Stomach (tissue), 9 donors: ENCODE results near the gene PLPPR2. TPM values are rescaled to one million over a fixed set of nuclear protein-coding genes. Genes with fewer than 3 reads are reported as not detected.
A peak's percentile ranks its signal among the peaks of the same experiment; 100 is the strongest.

ENCODE experiments used
- DNase-seq, 2 donors: peaks; one replicate each; pipeline versions ENCODE4 v3.0.0 to v3.0.0-alpha.2; 2013 to 2019
- H3K27ac ChIP-seq, 5 donors: fragments of 200-600 bp in 4 of 5; sonication (generic) in 4 of 5; one replicate each; pipeline ENCODE4 v1.5.1; 2013 to 2019; ENCODE audit warnings: mild to moderate bottlenecking in 1 of 5, moderate library complexity in 1 of 5
- H3K27me3 ChIP-seq, 3 donors: fragments of 200-600 bp; sonication (generic); one replicate each; pipeline ENCODE4 v1.5.1; 2017 to 2019; ENCODE audit warnings: mixed run types in 1 of 3
- H3K36me3 ChIP-seq, 4 donors: fragments of 200-600 bp; sonication (generic); 1 replicate in 3 of 4; 2 replicates in 1 of 4; pipeline ENCODE4 v1.5.1; 2016 to 2019
- H3K4me1 ChIP-seq, 4 donors: fragments of 200-600 bp; sonication (generic); one replicate each; pipeline ENCODE4 v1.5.1; 2016 to 2019
- H3K4me3 ChIP-seq, 4 donors: fragments of 200-600 bp; sonication (generic) in 3 of 4; one replicate each; pipeline ENCODE4 v1.5.1; 2016 to 2019; ENCODE audit warnings: mild to moderate bottlenecking in 1 of 4
- H3K9me3 ChIP-seq, 4 donors: fragments of 200-600 bp; sonication (generic); one replicate each; pipeline ENCODE4 v1.5.1; 2016 to 2019
- EP300 ChIP-seq: sonication (generic); formaldehyde crosslinking; IDR thresholded peaks from one replicate; pipeline ENCODE4 v1.6.1; 2017; ENCODE audit warnings: antibody characterized with exemption
- POLR2A ChIP-seq, 4 donors: fragments of 450-650 bp; IDR thresholded peaks; one replicate each; pipeline ENCODE4 v1.6.1; 2016; ENCODE audit warnings: antibody characterized with exemption in 4 of 4, control low read depth in 2 of 4, mild to moderate bottlenecking in 1 of 4, moderate library complexity in 1 of 4
- POLR2AphosphoS5 ChIP-seq, 3 donors: sonication (generic); formaldehyde crosslinking; IDR thresholded peaks; one replicate each; pipeline ENCODE4 v1.6.1; 2016; ENCODE audit warnings: antibody characterized with exemption in 3 of 3
- WGBS, 5 donors: extraction: QIAGEN DNeasy Blood & Tissue Kit in 3 of 5; methylation state at CpG; one replicate each; pipeline versions ENCODE4 v1.1.5 to v1.1.7; 2013 to 2018; 5-methylcytosine and 5-hydroxymethylcytosine counted together
- intact Hi-C: fragments of 100-400 bp; cut with DNase I; formaldehyde crosslinking; loops from one replicate; pipeline ENCODE4 v1.15.1; 2023; ENCODE audit warnings: low total_unique reads
- polyA plus RNA-seq, 3 donors: library from polyadenylated mRNA; stranded (reverse); fragments of 200-250 nt; gene quantifications; one replicate each; pipeline ENCODE4 v1.2.3, GENCODE V29; 2013
- total RNA-seq, 5 donors: library from RNA; depleted of rRNA; stranded (reverse); fragments of >200 nt; gene quantifications; one replicate each; pipeline versions ENCODE4 v1.1.0 to v1.2.3, GENCODE V29; 2014 to 2016
- TF ChIP-seq, protein P1 (sequence below), 7 experiments: fragments of 450-650 bp in 4 of 7; fragments of 200-600 bp in 3 of 7; sonication (generic) in 3 of 7; IDR thresholded peaks; one replicate each; pipeline ENCODE4 v1.5.1; 2016 to 2019; ENCODE audit warnings: antibody characterized with exemption in 7 of 7, control low read depth in 2 of 7, mild to moderate bottlenecking in 1 of 7
- donor health status: healthy with polysubstance abuse.
- donor health status: Bipolar disorder and iron deficiency.
- donor health status: healthy.

Gene PLPPR2
- total and polyA plus RNA-seq, 8 donors = 6.1 to 364 (median 9.8) TPM

- DNase-seq = peak in 1 of 2 donors; percentile 24
- intact Hi-C loops = no loop called here
- Histone ChIP-seq H3K36me3 (peaks cover 0 to 23% (median 20%) of the 10 kb centered on the region in 4 donors), H3K27me3 (no peaks in the 10 kb centered on the region), H3K27ac (peak overlapping the region in 4 of 5 donors; percentile 96 to 99 (median 96)), H3K4me3 (peak overlapping the region; percentile 40 to 67 (median 60)), H3K4me1 (peaks cover 34 to 48% (median 46%) of the 10 kb centered on the region in 4 donors), H3K9me3 (no peaks in the 10 kb centered on the region)
- 22 to 30% (median 26%) methylated on average over 11 of the region's 11 CpGs for WGBS, 5 donors
- TF ChIP-seq, protein P1, sequence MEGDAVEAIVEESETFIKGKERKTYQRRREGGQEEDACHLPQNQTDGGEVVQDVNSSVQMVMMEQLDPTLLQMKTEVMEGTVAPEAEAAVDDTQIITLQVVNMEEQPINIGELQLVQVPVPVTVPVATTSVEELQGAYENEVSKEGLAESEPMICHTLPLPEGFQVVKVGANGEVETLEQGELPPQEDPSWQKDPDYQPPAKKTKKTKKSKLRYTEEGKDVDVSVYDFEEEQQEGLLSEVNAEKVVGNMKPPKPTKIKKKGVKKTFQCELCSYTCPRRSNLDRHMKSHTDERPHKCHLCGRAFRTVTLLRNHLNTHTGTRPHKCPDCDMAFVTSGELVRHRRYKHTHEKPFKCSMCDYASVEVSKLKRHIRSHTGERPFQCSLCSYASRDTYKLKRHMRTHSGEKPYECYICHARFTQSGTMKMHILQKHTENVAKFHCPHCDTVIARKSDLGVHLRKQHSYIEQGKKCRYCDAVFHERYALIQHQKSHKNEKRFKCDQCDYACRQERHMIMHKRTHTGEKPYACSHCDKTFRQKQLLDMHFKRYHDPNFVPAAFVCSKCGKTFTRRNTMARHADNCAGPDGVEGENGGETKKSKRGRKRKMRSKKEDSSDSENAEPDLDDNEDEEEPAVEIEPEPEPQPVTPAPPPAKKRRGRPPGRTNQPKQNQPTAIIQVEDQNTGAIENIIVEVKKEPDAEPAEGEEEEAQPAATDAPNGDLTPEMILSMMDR (IDR thresholded peaks at IDR 0.05) = no peak
- TF ChIP-seq POLR2A (IDR thresholded peaks at IDR 0.05) = no peak
- no peak for TF ChIP-seq EP300
- no peak for TF ChIP-seq POLR2AphosphoS5 (IDR thresholded peaks at IDR 0.05)
Observed at GRCh38 chr19:11373885-11374432, 18.7 kb downstream of the PLPPR2 start.

DNA sequence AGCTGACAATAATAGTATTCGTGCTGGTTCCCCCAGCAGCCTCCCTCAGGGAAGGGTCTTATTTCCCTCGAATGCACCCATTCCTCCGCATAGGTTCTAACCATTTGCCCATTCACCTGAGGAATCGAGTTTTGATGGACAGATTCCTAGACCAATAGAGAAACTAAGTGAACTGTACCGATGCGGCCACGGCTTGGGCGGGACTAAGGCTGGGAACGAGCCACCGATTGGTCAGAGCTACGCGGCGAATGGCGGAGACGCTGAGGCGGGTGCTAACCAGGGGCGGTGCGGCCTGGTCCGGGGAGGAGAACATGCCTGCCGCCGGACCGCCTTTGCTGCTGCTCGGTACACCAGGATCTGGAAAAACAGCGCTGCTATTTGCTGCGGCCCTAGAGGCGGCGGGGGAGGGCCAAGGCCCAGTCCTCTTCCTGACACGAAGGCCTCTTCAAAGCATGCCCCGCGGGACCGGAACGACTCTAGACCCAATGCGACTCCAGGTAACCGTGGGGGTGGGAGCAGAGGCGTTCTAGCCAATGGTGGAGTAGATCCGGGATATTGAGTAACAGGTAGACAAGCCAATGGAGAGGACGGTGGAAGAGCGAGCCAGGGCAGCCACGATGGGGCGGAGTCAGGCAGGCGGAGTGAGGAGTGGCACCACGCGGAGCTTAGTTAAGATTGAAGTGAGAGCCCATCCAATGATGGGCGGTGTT, 19.4 kb downstream of the PLPPR2 start, which contains the start of gene SWSAP1:
SWSAP1 (plus strand) TSS at position 234 of the 710 bp plus-strand sequence; CDS start at position 249, 15 bp downstream.
- H3K36me3 ChIP-seq = peaks cover 0 to 17% (median 13%) of the 10 kb centered on the region in 4 donors
- H3K4me3 ChIP-seq = peak within 1 kb of the TSS; percentile 40 to 67 (median 60)
- no peaks in the 10 kb centered on the region for H3K9me3 ChIP-seq
- H3K27ac ChIP-seq = peak within 1 kb of the TSS; percentile 92 to 99 (median 96)
- TF ChIP-seq, protein P1 (IDR thresholded peaks at IDR 0.05) = peak in 1 of 7 experiments; percentile 8
- TF ChIP-seq POLR2A (IDR thresholded peaks at IDR 0.05) = peak in 1 of 4 donors; percentile 10
- no peak for TF ChIP-seq EP300
- peak; percentile 3 to 58 (median 44) for TF ChIP-seq POLR2AphosphoS5 (IDR thresholded peaks at IDR 0.05)
- WGBS, 5 donors = 0 to 1% (median 1%) methylated on average over 24 to 44 of the region's 44 CpGs
- intact Hi-C loops = loop anchor here (5.0 kb wide), 1 partner anchor 58 kb away; no protein-coding TSS in a partner anchor
- H3K4me1 ChIP-seq = peaks cover 34 to 52% (median 47%) of the 10 kb centered on the region in 4 donors
- DNase-seq = peak; percentile 98 to 100
- H3K27me3 ChIP-seq = no peaks in the 10 kb centered on the region

GRCh38 chr19:11375143-11375948, 20.1 kb downstream of the PLPPR2 start:
- TF ChIP-seq, protein P1 (IDR thresholded peaks at IDR 0.05) = no peak
- TF ChIP-seq POLR2A (IDR thresholded peaks at IDR 0.05) = no peak
- peak; percentile 67 to 84 (median 79) for TF ChIP-seq POLR2AphosphoS5 (IDR thresholded peaks at IDR 0.05)
- peak overlapping the region; percentile 40 to 67 (median 60) for H3K4me3 ChIP-seq
- intact Hi-C loops = loop anchor here (5.0 kb wide), 1 partner anchor 57 kb away; no protein-coding TSS in a partner anchor
- H3K4me1 ChIP-seq = peaks cover 34 to 60% (median 55%) of the 10 kb centered on the region in 4 donors
- DNase-seq = peak; percentile 59 to 86
- peaks cover 0 to 14% (median 8%) of the 10 kb centered on the region in 4 donors for H3K36me3 ChIP-seq
- H3K27ac ChIP-seq = peak overlapping the region; percentile 92 to 99 (median 96)
- no peaks in the 10 kb centered on the region for H3K27me3 ChIP-seq
- no peaks in the 10 kb centered on the region for H3K9me3 ChIP-seq
- WGBS, 5 donors = 3 to 5% (median 5%) methylated on average over 23 to 27 of the region's 27 CpGs

- Histone ChIP-seq H3K27me3 (peaks cover 0 to 5% (median 0%) of the 10 kb centered on the region in 3 donors), H3K27ac (peak overlapping the region; percentile 22 to 99 (median 48)), H3K4me1 (peaks cover 43 to 75% (median 69%) of the 10 kb centered on the region in 4 donors), H3K36me3 (peaks cover 0 to 7% (median 0%) of the 10 kb centered on the region in 4 donors), H3K4me3 (no peak overlapping the region), H3K9me3 (no peaks in the 10 kb centered on the region)
- peak in 1 of 2 donors; percentile 41 for DNase-seq
- intact Hi-C loops = loop anchor here (5.0 kb wide), 1 partner anchor 55 kb away; no protein-coding TSS in a partner anchor
- no peak for TF ChIP-seq POLR2AphosphoS5 (IDR thresholded peaks at IDR 0.05)
- TF ChIP-seq EP300 = no peak
- TF ChIP-seq, protein P1 (IDR thresholded peaks at IDR 0.05) = no peak
- TF ChIP-seq POLR2A (IDR thresholded peaks at IDR 0.05) = no peak
Observed at GRCh38 chr19:11377237-11377636, 22.0 kb downstream of the PLPPR2 start.
